Measurements from ENCODE around the gene MEOX1.

- TF ChIP-seq POLR2AphosphoS5 (IDR thresholded peaks at IDR 0.05) (no peak), POLR2A (IDR thresholded peaks at IDR 0.05; ENCODE audit: low read depth) (no peak), EP300 (IDR thresholded peaks at IDR 0.05) (no peak)
- TF ChIP-seq, protein P1, sequence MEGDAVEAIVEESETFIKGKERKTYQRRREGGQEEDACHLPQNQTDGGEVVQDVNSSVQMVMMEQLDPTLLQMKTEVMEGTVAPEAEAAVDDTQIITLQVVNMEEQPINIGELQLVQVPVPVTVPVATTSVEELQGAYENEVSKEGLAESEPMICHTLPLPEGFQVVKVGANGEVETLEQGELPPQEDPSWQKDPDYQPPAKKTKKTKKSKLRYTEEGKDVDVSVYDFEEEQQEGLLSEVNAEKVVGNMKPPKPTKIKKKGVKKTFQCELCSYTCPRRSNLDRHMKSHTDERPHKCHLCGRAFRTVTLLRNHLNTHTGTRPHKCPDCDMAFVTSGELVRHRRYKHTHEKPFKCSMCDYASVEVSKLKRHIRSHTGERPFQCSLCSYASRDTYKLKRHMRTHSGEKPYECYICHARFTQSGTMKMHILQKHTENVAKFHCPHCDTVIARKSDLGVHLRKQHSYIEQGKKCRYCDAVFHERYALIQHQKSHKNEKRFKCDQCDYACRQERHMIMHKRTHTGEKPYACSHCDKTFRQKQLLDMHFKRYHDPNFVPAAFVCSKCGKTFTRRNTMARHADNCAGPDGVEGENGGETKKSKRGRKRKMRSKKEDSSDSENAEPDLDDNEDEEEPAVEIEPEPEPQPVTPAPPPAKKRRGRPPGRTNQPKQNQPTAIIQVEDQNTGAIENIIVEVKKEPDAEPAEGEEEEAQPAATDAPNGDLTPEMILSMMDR (IDR thresholded peaks at IDR 0.05), result no peak
Observed at GRCh38 chr17:43591001-43591400, 70.7 kb downstream of the MEOX1 start.
